Lung (tissue), 12 donors: Measurements from ENCODE around the gene KLHDC4. TPM values are rescaled to one million over a fixed set of nuclear protein-coding genes. Genes with fewer than 3 reads are reported as not detected.

ENCODE experiments used
- ATAC-seq: fragments of 200-7000 bp; cut with Tn5 transposase; one replicate; pipeline ENCODE4 v1.9.1; 2020; ENCODE audit warnings: moderate number of reproducible peaks; ENCODE audit not compliant: insufficient read depth, low FRiP score
- DNase-seq, 3 donors: peaks; one replicate each; pipeline ENCODE4 v3.0.0-alpha.2; 2013 to 2017
- H3K27ac ChIP-seq, 2 donors: one replicate each; pipeline ENCODE4 v1.5.1; 2013; ENCODE audit warnings: mild to moderate bottlenecking in 2 of 2, moderate library complexity in 2 of 2, control low read depth in 1 of 2, inconsistent platforms in 1 of 2, low read depth in 1 of 2, low read length in 1 of 2
- H3K27me3 ChIP-seq, 3 donors: one replicate each; pipeline ENCODE4 v1.5.1; 2013; ENCODE audit warnings: low read length in 2 of 3; ENCODE audit not compliant: control insufficient read depth in 3 of 3, insufficient read depth in 3 of 3
- H3K36me3 ChIP-seq, 4 donors: one replicate each; pipeline ENCODE4 v1.5.1; 2013; ENCODE audit warnings: low read length in 4 of 4, mild to moderate bottlenecking in 1 of 4, moderate library complexity in 1 of 4; ENCODE audit not compliant: control insufficient read depth in 4 of 4, insufficient read depth in 4 of 4
- H3K4me1 ChIP-seq, 5 donors: one replicate each; pipeline ENCODE4 v1.5.1; 2013; ENCODE audit warnings: low read length in 5 of 5, mild to moderate bottlenecking in 2 of 5, moderate library complexity in 1 of 5; ENCODE audit not compliant: control insufficient read depth in 5 of 5, insufficient read depth in 5 of 5
- H3K4me3 ChIP-seq: one replicate; pipeline ENCODE4 v1.5.1; 2013; ENCODE audit warnings: mild to moderate bottlenecking, control low read depth, moderate library complexity
- H3K9ac ChIP-seq, 2 donors: one replicate each; pipeline ENCODE4 v1.5.1; 2013; ENCODE audit warnings: low read length in 2 of 2, control low read depth in 1 of 2; ENCODE audit not compliant: insufficient read depth in 1 of 2
- H3K9me3 ChIP-seq, 4 donors: one replicate each; pipeline ENCODE4 v1.5.1; 2013; ENCODE audit warnings: low read length in 3 of 4, mild to moderate bottlenecking in 1 of 4, moderate library complexity in 1 of 4; ENCODE audit not compliant: control insufficient read depth in 4 of 4, insufficient read depth in 3 of 4
- WGBS, 2 donors: extraction: QIAGEN DNeasy Blood & Tissue Kit; methylation state at CpG; one replicate each; pipeline ENCODE4 v1.1.7; 2013; 5-methylcytosine and 5-hydroxymethylcytosine counted together
- polyA plus RNA-seq, 2 donors: library from polyadenylated mRNA; stranded (reverse); fragments of 200-250 nt; gene quantifications; one replicate each; pipeline ENCODE4 v1.2.1, GENCODE V29; 2013
- total RNA-seq, 2 donors: library from RNA; depleted of rRNA in 1 of 2; stranded (reverse); fragments of >200 nt in 1 of 2; gene quantifications; one replicate each; pipeline ENCODE4 v1.2.1, GENCODE V29; 2014 to 2021
- TF ChIP-seq, protein P1 (sequence below): IDR thresholded peaks from 2 replicates; pipeline ENCODE4 v1.5.1; 2012; ENCODE audit warnings: mild to moderate bottlenecking; ENCODE audit errors: control extremely low read depth, extremely low read depth
- donor health status: control.
- donor health status: control.
- donor health status: Bipolar disorder and iron deficiency.
- donor health status: healthy.
- donor health status: DM: yes; HTN: yes; CAD: no.

Gene KLHDC4
- total and polyA plus RNA-seq, 4 donors = 23.3 to 48.4 (median 38.4) TPM

DNA sequence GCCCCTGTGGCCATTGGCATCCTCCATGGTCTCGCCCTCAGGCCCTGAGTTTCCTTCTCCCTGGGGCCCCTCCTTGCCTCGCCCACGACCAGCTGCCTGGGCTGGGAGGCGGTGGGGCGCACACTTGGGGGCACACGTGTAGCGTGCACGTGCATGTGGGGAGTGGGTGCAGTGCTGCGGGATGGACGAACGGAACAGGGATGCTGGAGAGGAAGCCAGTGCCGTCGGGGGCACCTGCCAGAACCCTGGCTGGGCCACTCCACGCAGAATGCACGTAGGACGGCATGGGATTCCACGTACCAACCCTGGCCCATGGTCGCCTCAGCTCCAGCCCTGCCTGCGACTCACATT is 80.4 kb downstream of the KLHDC4 start:
- TF ChIP-seq, protein P1, sequence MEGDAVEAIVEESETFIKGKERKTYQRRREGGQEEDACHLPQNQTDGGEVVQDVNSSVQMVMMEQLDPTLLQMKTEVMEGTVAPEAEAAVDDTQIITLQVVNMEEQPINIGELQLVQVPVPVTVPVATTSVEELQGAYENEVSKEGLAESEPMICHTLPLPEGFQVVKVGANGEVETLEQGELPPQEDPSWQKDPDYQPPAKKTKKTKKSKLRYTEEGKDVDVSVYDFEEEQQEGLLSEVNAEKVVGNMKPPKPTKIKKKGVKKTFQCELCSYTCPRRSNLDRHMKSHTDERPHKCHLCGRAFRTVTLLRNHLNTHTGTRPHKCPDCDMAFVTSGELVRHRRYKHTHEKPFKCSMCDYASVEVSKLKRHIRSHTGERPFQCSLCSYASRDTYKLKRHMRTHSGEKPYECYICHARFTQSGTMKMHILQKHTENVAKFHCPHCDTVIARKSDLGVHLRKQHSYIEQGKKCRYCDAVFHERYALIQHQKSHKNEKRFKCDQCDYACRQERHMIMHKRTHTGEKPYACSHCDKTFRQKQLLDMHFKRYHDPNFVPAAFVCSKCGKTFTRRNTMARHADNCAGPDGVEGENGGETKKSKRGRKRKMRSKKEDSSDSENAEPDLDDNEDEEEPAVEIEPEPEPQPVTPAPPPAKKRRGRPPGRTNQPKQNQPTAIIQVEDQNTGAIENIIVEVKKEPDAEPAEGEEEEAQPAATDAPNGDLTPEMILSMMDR = no peak
- H3K9me3 ChIP-seq = no peaks in the 10 kb centered on the region
- no peak overlapping the region for H3K4me3 ChIP-seq
- ATAC-seq (no peak), DNase-seq (no peak)
- no peaks in the 10 kb centered on the region for H3K27me3 ChIP-seq
- H3K9ac ChIP-seq = no peak overlapping the region
- 85 to 86% methylated on average over 19 of the region's 19 CpGs for WGBS, 2 donors
- no peaks in the 10 kb centered on the region for H3K36me3 ChIP-seq
- peaks cover 0 to 3% (median 0%) of the 10 kb centered on the region in 5 donors for H3K4me1 ChIP-seq
- H3K27ac ChIP-seq = no peak overlapping the region

DNA sequence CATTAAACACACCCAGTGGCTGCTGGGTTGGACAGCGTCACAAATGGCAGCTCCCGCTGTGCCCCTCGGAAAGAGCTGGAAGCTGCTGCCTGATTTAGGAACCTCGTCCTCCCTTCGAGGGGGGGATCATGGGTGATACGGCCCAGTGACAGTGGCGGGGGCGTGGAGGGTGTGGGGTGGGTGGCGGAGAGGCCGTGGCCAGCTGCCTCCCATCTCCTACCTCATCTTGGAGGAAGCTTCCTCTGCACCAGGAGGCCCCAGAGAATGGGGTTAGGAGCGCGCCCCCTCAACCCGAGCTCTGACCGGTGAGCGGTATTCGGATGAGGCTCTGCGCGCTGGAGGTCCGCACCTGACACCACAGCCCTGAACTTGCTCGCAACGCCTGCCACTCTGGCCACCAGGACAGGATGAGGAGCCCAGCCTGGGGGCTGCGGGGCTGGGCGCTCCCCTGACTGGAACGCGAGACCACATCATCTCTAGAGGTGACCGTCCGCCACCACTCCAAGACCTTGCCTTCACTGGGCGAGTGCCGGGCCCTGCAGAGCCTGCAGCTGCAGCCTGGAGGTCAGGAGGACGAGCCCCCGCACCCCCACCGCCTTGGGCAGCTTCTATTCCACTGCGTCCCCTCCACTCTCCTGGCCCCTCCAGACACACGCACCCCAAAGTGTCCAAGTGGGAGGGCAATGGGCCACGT is 80.9 kb downstream of the KLHDC4 start:
- Histone ChIP-seq H3K9ac (no peak overlapping the region), H3K27ac (no peak overlapping the region), H3K4me1 (peaks cover 0 to 3% (median 0%) of the 10 kb centered on the region in 5 donors), H3K36me3 (no peaks in the 10 kb centered on the region), H3K4me3 (no peak overlapping the region), H3K27me3 (no peaks in the 10 kb centered on the region), H3K9me3 (no peaks in the 10 kb centered on the region)
- 87 to 89% methylated on average over 33 to 35 of the region's 35 CpGs for WGBS, 2 donors
- ATAC-seq = no peak
- no peak for DNase-seq
- TF ChIP-seq, protein P1 = no peak

DNA sequence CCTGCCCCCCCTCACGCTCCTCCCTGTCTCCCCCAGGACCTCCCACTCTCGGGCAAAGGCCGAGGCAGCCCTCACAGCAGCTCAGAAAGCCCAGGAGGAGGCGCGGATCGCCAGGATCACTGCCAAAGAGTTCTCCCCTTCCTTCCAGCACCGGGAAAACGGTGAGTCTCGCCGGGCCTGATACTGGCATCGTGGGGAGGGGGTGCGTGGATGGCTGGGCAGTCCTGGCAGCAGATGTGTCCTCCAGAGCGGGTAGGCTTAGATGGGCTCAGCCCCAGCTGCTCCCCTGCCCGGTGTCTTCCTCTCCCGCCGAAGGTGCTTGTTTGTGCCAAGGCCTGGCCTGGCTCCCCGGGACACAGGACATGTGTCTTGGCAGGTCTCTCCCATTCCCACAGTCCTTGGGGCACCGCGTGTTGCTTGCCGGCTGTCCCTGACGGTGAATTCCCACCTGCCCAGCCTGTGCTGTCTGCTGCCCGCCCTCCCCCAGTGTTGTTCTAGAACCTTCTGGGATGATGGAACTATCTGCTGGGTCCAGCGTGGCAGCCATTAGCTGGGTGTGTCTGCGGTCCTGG is 81.6 kb downstream of the KLHDC4 start:
- ATAC-seq (no peak), DNase-seq (no peak)
- no peaks in the 10 kb centered on the region for H3K27me3 ChIP-seq
- no peaks in the 10 kb centered on the region for H3K9me3 ChIP-seq
- 82 to 92% methylated on average over 24 of the region's 24 CpGs for WGBS, 2 donors
- no peak overlapping the region for H3K4me3 ChIP-seq
- H3K4me1 ChIP-seq = peaks cover 0 to 3% (median 0%) of the 10 kb centered on the region in 5 donors
- no peaks in the 10 kb centered on the region for H3K36me3 ChIP-seq
- H3K27ac ChIP-seq = no peak overlapping the region
- TF ChIP-seq, protein P1 = no peak
- H3K9ac ChIP-seq = no peak overlapping the region
